GM12878 (cell line): ENCODE results near the gene SPI1. TPM values are rescaled to one million over a fixed set of nuclear protein-coding genes. Genes with fewer than 3 reads are reported as not detected.
A peak's percentile ranks its signal among the peaks of the same experiment; 100 is the strongest.

Experiments
- CBX3 ChIP-seq: fragments of 200-600 bp; sonication (generic); IDR thresholded peaks from 2 replicates; pipeline ENCODE4 v1.6.1; 2016; ENCODE audit warnings: low read depth, borderline replicate concordance
- CHD2 ChIP-seq: IDR thresholded peaks from 2 replicates; pipeline ENCODE4 v1.6.1; 2011; ENCODE audit warnings: low read depth, low read length, improper control_type of control experiment, borderline replicate concordance
- CREM ChIP-seq: IDR thresholded peaks from 2 replicates; pipeline ENCODE4 v1.6.1; 2014; ENCODE audit warnings: antibody characterized with exemption, low read depth
- E2F8 ChIP-seq: fragments of 450-650 bp; IDR thresholded peaks from 2 replicates; pipeline ENCODE4 v1.6.1; 2018; ENCODE audit warnings: mild to moderate bottlenecking, low read depth, moderate library complexity; ENCODE audit not compliant: partially characterized antibody
- FOXM1 ChIP-seq: IDR thresholded peaks from 2 replicates; pipeline ENCODE4 v1.6.1; 2012; ENCODE audit warnings: low read depth, mild to moderate bottlenecking, inconsistent platforms, low read length, moderate library complexity
- HDAC6 ChIP-seq: fragments of 200-600 bp; sonication (generic); IDR thresholded peaks from one replicate; pipeline ENCODE4 v1.8.0; 2017; ENCODE audit warnings: antibody characterized with exemption; ENCODE audit not compliant: unreplicated experiment
- MLLT1 ChIP-seq: fragments of 450-650 bp; IDR thresholded peaks from 2 replicates; pipeline ENCODE4 v1.6.1; 2016; ENCODE audit warnings: mild to moderate bottlenecking
- MYC ChIP-seq: IDR thresholded peaks from 2 replicates; pipeline ENCODE4 v1.6.1; 2011; ENCODE audit warnings: mild to moderate bottlenecking, low read length, moderate library complexity, inconsistent platforms; ENCODE audit not compliant: insufficient read depth, insufficient replicate concordance, insufficient read length, severe bottlenecking
- NR2F1 ChIP-seq: fragments of 450-650 bp; conservative IDR thresholded peaks from 2 replicates; pipeline ENCODE4 v1.6.1; 2017; ENCODE audit warnings: mild to moderate bottlenecking
- NRF1 ChIP-seq: conservative IDR thresholded peaks from 2 replicates; pipeline ENCODE4 v1.6.1; 2011; ENCODE audit warnings: mild to moderate bottlenecking, low read depth, low read length, improper control_type of control experiment
- RAD21 ChIP-seq: IDR thresholded peaks from 2 replicates; pipeline ENCODE4 v1.6.1; 2011; ENCODE audit warnings: mild to moderate bottlenecking, low read depth, low read length, moderate library complexity; ENCODE audit not compliant: insufficient read depth
- RBBP5 ChIP-seq: fragments of 200-600 bp; sonication (generic); conservative IDR thresholded peaks from 2 replicates; pipeline ENCODE4 v1.6.1; 2016
- RELA ChIP-seq: fragments of 450-650 bp; IDR thresholded peaks from 2 replicates; pipeline ENCODE4 v1.8.0; 2014; ENCODE audit warnings: borderline replicate concordance; ENCODE audit not compliant: partially characterized antibody
- RUNX3 ChIP-seq: IDR thresholded peaks from 2 replicates; pipeline ENCODE4 v1.6.1; 2012; ENCODE audit warnings: low read length, inconsistent platforms
- SRF ChIP-seq, 2 experiments: IDR thresholded peaks; 2 replicates each; pipeline ENCODE4 v1.6.1; 2011; ENCODE audit warnings: low read depth in 2 of 2, low read length in 2 of 2, mild to moderate bottlenecking in 1 of 2, moderate library complexity in 1 of 2
- ZBED1 ChIP-seq: IDR thresholded peaks from 2 replicates; pipeline ENCODE4 v1.6.1; 2016; ENCODE audit warnings: borderline replicate concordance
- ZBTB40 ChIP-seq: fragments of 450-650 bp; IDR thresholded peaks from 2 replicates; pipeline ENCODE4 v1.6.1; 2016; ENCODE audit warnings: mild to moderate bottlenecking, moderate library complexity, borderline replicate concordance
- ZNF24 ChIP-seq: fragments of 450-650 bp; IDR thresholded peaks from 2 replicates; pipeline ENCODE4 v1.6.1; 2017; ENCODE audit warnings: antibody characterized with exemption, mild to moderate bottlenecking
- ZNF622 ChIP-seq: fragments of 450-650 bp; IDR thresholded peaks from 2 replicates; pipeline ENCODE4 v1.6.1; 2017; ENCODE audit warnings: mild to moderate bottlenecking, inconsistent platforms
- ZSCAN29 ChIP-seq: fragments of 450-650 bp; IDR thresholded peaks from 2 replicates; pipeline ENCODE4 v1.6.1; 2017; ENCODE audit warnings: mild to moderate bottlenecking, moderate library complexity
- polyA plus RNA-seq, 11 experiments: library from polyadenylated mRNA; depleted of rRNA in 4 of 11; unstranded in 6 of 11; stranded (reverse) in 5 of 11; fragments of >200 nt; fragmentation: Nextera tagmentation in 4 of 11; fragmentation: Illumina TruSeq in 1 of 11; extraction: Ambion mirVana in 4 of 11; extraction: Trizol in 1 of 11; gene quantifications; 1 replicate in 1 of 11; 2 replicates in 10 of 11; pipeline versions ENCODE4 v1.2.1 to v1.2.3, GENCODE V29; 2011 to 2016; ENCODE audit warnings: inconsistent platforms in 2 of 11, missing spikeins in 2 of 11, low read depth in 1 of 11
- total RNA-seq, 4 experiments: library from RNA; depleted of rRNA in 3 of 4; stranded (reverse); fragments of >200 nt in 3 of 4; fragmentation: Illumina TruSeq in 1 of 4; extraction: Trizol in 1 of 4; gene quantifications; 2 replicates each; pipeline versions ENCODE4 v1.2.1 to v1.2.3, GENCODE V29; 2013 to 2021

SPI1 gene
- total and polyA plus RNA-seq, 10 of the 15 experiments (the other 5 are each of a cell fraction or from before 2014, with no cell fraction given): 0.05 to 31.1 (median 9.7) TPM

GRCh38 chr11:47426062-47426956 lies 48.0 kb upstream of the SPI1 start, which contains the start of gene PSMC3 (continued):
- no peak for TF ChIP-seq MYC
- no peak for TF ChIP-seq ZNF24
- 0 out of 2 replicates have a peak, but pooled peaks have one; percentile 68 for TF ChIP-seq CREM
- TF ChIP-seq RAD21: no peak
- no peak for TF ChIP-seq ZSCAN29
- no peak for TF ChIP-seq NRF1
- TF ChIP-seq ZBTB40: peak; percentile 90
- TF ChIP-seq HDAC6: no peak
- TF ChIP-seq RELA: peak; percentile 68
- no peak for TF ChIP-seq ZNF622
- no peak for TF ChIP-seq ZBED1
- no peak for TF ChIP-seq FOXM1
- peak; percentile 90 for TF ChIP-seq RUNX3
- peak; percentile 66; the same call in 1 of the 2 replicates for TF ChIP-seq CHD2
- TF ChIP-seq SRF (IDR thresholded peaks at IDR 0.05; ENCODE audit: low read depth in 2 of 2, low read length in 2 of 2): no peak
- peak; percentile 85; the same call in 1 of the 2 replicates for TF ChIP-seq MLLT1
- peak; percentile 90 for TF ChIP-seq E2F8
- TF ChIP-seq RBBP5: no peak
- TF ChIP-seq CBX3: no peak
- peak; percentile 14; the same call in 1 of the 2 replicates for TF ChIP-seq NR2F1
